Caki2 (cell line): ENCODE data around the gene DCAF8. TPM values are rescaled to one million over a fixed set of nuclear protein-coding genes. Genes with fewer than 3 reads are reported as not detected.

ENCODE experiments used
- DNase-seq: peaks from one replicate; pipeline ENCODE4 v3.0.0-alpha.2; 2015; ENCODE audit warnings: low read depth
- in situ Hi-C: cut with HindIII; loops from 2 replicates; pipeline ENCODE4 v1.10.0; 2016; ENCODE audit warnings: low sequenced_read_pairs, low pct_unique_long_range_greater_than_20kb, mixed read lengths
- total RNA-seq: library from RNA; depleted of rRNA; stranded (reverse); fragments of >200 nt; shearing (Covaris generic); gene quantifications from 2 replicates; pipeline ENCODE4 v1.2.3, GENCODE V29; 2014; ENCODE audit warnings: low replicate concordance

DCAF8 gene
- total RNA-seq, 1 experiment from 2014 or later, result 21.2 TPM

DNA sequence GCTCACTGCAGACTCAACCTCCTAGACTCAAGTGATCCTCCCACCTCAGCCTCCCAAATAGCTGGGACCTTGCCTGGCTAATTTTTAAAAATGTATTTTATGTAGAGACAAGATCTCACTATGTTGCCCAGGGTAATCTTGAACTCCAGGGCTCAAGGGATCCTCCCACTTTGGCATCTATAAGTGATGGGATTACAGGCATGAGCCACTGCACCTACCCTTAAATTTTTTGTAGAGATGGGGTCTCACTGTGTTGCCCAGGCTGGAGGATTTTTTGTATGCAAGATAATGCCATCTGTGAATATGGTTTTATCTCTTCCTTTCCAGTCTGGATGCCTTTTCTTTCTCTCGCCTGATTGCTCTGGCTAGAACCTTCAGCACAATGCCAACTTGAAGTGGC is 8.7 kb upstream of the DCAF8 start:
- DNase-seq, result no peak
- in situ Hi-C loops, result no loop called here

DNA sequence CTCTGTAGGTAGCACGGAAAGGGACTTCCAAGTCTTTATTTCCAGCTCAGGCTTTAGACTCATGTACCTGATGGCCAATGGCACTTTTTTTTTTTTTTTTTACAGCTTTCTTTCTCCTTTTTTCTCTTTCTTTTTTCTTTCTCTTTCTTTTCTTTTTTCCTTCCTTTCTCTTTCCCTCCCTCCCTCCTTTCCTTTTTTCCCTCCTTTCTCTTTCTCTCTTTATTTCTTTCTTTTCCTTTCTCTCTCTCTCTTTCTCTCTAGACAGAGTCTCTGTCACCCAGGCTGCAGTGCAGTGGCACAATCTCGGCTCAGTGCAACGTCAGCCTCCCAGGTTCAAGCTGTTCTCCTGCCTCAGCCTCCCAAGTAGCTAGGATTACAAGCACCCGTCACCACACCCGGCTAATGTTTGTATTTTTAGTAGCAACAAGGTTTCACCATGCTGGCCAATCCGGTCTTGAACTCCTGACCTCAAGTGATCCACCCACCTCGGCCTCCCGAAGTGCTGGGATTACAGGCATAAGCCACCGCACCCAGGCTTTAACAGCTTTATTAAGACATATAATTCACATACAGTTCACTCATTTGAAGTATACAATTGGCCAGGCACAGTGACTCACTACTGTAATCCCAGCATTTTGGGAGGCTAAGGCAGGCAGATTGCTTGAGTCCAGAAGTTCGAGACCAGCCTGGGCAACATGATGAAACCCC is 5.1 kb upstream of the DCAF8 start:
- in situ Hi-C loops, result no loop called here
- no peak for DNase-seq

DNA sequence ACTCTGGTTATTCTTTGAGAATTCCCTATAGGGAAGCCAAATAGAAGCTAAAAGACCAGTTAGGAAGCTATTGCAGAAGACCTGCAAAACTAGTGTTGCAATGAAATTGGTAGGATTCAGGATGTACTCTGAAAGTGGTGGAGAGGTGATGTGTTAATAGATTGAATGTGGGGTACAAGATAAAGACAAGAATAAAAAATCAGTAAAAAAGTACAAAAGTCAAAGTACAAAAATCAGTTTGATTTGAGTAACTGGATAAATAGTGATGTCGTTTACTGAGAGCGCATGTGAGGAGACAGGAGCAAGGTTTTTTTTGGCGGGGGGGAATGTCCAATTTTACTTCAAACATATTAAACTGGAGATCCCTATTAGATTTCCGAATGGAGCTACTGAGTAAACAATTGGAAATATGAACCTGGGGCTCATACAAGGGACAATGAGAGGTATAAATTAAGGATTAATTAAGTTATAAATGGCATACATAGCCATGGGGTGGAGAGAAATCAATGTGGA is 2.5 kb upstream of the DCAF8 start:
- DNase-seq, result no peak
- in situ Hi-C loops, result no loop called here

DNA sequence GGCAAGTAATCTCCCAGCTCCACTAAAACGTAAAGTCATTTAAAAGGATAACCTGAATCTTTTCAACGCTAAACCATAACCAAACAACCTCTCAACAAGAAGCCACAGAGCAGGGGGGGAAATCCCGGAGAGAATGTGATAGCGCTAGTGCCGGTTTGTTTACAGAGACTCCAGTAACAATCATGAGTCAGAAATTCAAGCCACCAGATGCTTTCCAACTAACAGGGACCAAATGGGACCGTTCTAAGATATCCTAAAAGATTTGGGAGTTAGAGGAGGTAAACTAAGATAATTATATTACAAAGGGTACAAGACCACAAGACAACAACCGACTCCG is 825 bp downstream of the DCAF8 start:
- in situ Hi-C loops, result no loop called here
- peak; percentile 77 for DNase-seq

DNA sequence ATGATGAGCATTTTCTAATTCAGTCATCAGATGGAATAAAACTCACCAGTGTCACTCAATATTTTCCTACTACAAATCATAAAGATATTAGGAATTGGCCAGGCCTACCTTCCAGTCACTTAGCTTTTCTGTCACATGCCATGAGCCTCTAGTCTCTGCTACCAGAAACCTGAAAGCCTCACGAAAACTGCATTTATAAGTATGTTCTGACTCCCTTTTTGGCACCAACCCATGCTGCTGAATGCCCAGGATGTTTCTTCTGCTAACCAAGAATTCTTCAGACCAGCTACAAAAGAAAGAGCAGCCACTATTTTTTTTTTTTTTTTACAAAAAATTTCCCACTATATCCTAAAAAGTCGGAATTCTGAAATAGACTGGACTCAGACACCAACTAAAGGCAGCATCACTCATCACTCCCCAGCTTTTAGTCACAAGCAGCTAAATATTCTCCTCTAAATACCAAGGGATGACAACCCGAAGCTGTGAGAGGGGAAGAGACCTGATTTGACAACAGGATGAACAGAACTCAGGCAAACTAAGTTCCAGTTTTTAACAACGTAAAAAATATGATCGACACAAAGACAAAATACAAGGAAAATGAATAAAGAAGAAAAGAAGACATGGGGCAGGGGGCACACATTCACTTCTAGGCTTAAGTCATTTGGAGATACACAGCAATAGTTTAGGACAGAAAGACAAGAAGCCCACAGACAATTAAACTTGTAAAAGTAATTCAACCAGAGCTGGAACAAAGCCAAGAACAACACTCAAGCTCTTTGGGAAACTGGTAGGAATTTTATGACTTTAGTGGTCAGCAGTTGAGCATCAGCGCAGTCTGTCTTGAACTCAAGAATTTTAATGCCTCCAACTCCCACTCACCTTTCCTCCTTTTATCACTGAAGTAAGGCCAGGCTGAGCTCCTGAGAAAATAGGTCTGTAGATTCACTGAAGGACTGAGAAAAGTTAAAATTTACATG is 1.7 kb downstream of the DCAF8 start:
- peak; percentile 74 for DNase-seq
- in situ Hi-C loops, result no loop called here

DNA sequence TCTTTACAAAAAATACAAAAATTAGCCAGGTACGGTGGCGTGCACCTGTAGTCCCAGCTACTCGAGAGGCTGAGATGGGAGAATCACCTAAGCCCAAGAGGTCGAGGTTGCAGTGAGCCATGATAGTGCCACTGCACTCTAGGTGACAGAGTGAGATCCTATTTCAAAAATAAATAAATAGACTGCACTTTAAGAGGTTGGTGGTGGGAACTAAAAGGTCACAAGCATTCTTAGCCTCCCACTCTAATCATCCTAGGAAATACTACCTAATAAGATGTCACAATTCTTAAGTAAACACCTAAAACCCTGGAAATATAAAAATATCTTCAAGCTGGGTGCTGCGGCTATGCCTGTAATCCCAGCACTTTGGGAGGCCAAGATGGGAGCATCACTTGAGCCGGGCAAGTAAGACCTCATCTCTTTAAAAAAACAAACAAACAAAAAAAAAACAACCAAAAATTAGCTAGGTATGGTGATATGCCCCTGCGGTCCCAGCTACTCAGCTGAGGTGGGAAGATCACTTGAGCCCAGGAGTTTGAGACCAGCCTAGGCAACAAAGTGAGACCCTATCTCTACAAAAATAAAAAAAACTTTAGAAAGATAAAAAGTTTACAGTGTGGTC is 4.1 kb downstream of the DCAF8 start:
- in situ Hi-C loops, result no loop called here

DNA sequence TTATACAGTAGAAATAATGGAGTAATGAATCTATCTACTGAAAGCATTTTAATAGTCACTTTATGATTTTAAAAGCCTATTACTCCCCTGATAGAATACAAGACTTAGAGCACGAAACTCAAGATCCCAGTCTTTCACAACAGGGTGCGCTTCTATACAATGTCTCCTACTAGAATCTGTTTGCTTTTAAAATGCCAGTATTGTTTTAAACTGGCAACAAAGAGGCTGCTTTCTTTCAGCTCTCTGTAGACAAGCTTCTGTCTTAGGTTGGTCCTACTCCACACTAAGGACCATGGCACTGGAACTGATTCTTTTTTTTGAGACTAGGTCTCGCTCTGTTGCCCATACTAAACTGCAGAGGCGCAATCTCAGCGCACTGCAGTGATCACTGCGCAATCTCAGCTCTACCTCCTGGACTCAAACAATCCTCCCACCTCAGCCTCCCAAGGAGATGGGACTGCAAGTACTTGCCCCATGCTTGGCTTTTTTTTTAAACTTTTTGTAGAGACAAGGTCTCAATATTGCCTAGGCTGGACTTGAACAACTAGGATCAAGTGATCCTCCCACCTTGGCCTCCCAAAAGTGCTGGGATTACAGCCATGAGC is 4.8 kb downstream of the DCAF8 start:
- no peak for DNase-seq
- in situ Hi-C loops, result no loop called here

More for the DNA sequence above, 4.1 kb downstream of the DCAF8 start:
- DNase-seq, result no peak

DNA sequence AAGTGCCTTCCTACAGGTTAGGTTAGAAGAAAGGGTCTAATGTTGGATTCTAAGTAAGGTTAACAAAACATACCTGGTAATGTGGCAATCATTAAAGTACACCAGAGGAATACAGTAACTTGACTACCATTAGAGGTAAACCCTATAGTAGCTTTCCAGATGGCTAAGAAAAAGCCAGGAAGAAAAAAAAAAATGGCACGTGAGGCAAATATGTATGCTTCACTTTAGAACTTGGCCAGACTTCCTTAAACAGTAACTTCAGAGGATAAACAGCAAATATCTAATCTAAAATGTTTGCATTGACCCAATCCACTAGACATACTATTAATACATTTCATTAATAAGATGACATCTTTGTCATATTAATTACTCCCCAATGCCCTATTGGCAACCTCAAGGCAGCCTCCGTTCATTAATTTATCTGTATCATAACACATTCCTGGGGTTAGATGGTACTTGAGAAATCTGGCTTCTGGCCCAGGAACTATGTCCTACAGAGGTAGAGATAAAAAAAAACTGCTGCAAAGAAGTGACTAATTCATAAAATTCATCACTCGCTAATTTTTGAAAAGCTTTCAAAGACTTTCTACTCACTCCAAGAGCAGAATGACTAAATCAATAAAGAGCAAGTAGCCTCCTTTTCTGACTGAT is 5.8 kb downstream of the DCAF8 start:
- in situ Hi-C loops, result no loop called here
- peak; percentile 23 for DNase-seq

DNA sequence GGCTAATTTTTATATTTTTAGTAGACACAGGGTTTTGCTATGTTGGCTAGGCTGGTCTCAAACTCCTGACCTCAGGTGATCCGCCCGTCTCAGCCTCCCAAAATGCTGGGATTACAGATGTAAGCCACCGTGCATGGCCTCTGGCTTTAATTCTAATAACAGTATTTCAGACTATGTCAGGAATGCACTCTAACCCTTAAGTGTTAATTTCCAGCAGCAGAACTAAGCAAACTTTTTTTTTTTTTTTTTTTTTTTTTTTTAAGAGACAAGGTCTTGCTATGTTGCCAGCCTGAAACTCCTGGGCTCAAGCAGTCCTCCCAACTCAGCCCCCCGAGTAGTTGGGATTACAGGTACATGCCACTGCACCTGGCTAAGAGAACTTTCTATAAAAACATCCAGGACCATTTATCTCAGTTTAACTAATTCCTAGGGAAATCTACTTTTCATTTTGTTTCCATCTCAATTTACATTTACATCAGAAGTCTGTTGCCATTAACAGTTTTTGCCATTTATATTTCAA is 6.5 kb downstream of the DCAF8 start:
- in situ Hi-C loops, result no loop called here
- DNase-seq, result no peak

DNA sequence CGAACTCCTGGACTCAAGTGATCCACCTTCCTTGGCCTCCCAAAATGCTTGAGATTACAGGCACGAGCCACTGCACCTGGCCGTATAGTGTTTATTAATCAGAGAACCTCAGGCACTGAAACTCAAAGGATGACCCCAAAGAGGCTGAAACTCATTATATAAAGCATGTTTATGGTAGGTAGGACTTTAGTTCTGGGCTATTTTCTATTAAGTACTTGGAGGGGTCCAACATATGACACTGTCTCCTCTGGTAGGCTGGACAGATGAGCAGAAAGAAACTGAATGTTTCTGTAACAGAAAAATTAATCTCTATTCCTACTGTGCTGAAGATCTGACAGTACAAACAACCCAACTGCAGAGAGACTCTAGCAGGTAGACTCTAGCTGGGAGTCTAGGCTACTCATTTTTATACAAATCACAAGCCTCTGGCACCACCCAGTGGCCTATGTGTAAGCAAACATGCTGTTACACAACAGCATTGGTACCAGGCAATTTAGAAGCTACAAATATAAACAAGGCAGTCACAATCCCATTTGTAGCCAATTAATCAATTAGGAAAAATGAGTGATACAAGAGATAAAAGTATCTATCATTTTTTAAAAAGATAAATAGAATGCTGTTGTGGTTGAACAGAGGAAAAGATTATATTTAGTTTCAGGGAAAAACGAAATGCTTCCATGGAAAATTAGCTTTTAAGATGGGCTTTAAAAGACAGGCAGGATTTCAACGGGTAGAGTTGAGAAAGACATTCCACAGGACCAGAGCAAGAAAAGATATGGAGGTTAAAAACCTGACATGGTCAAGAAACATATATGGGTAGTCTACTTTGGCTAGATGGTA is 10.4 kb downstream of the DCAF8 start:
- in situ Hi-C loops, result no loop called here
- peak; percentile 34 for DNase-seq

DNA sequence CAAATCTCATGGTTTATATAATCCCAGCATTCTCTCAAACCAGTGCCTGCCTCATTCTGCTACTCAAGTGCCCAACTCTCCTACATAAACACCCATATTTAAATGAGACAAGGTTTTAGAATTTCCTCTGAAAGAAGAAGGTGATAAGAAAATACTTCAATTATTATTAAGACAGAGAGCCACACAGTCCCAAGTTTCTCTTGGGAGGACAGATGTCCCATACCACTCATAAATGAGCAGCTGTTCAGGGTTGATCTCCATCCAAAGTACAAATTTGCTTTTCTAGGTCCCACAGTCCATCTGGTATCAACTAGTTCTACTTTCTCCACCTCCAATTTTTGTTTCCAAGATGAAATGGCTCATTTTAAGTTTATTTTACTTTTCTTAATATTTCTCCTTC is 11.3 kb downstream of the DCAF8 start:
- in situ Hi-C loops, result no loop called here
- DNase-seq, result no peak

DNA sequence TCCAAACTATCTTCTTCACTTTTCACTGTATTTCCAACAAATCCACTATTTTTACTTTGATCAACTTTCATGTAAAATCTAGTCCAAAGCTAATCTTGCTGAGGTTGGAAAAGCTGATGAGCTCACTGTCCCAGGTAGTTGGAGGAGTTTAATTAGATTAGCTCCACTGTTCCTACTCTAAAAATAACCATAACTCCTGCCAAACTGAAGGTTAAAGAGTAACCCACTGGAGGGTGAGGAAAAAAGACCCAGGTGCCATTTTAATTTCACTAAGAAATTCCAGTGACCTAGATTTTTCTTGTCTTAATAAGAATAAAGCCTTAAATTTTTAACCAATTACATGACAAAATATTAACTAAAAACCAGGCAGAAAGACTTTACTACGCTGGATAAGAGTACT is 15.3 kb downstream of the DCAF8 start:
- in situ Hi-C loops, result no loop called here
- DNase-seq, result no peak

DNA sequence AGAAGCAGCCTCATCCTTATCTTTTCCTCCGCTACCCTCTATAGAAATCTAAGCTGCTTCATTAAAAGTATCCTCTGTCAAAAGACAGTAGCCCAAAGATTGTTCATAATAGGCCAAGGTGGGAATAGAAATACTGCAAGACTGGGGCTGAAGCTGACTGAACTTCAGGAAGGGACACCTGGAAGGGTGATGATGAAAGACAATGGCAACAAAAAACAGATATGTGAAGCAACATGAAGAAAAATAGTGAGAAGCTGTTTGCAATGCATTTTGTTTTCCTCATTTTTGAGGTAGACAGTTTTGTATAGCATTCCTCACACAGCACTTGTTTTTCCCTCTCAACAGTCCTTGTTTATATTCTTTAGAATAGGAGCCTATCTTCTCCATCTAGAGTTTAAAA is 16.9 kb downstream of the DCAF8 start:
- in situ Hi-C loops, result no loop called here
- DNase-seq, result no peak

DNA sequence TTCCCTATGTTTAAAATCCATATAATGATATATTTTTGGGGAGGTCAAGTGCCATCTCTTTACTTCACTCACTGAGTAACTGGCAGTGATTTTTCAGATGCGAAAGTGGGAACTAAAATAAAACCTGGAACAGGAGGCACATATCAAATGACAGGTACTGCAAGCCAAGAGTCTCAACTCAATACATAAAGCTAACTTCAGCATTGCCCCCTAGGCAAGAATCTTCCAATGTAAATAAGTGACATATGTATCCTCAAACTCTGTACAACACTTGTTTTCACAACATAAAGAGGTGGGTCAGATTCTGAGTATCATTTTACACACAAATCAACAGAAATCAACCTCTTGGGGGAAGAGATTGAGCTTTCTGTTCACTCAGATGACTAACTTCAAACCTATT is 18.1 kb downstream of the DCAF8 start:
- in situ Hi-C loops, result no loop called here

DNA sequence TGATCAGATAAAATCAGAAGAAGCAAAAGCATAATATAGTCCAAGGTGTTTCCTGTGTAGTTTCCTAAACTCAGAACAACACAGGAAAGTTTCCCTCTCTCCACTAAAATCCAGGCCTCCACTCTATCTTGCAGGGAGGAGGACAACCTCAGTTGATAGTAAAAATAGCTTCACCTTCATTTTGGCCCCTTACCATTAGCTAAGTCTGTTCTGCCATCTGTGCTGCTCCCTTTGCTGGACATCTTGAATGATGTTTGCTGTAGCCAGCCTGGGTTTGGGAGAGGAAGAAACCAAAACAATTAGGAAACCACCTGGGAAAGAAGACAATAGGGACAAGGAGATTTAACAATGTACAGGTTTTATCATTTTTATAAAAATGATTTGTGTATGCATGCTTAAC is 18.6 kb downstream of the DCAF8 start:
- DNase-seq, result no peak
- in situ Hi-C loops, result no loop called here

More for the DNA sequence above, 18.1 kb downstream of the DCAF8 start:
- DNase-seq, result no peak

DNA sequence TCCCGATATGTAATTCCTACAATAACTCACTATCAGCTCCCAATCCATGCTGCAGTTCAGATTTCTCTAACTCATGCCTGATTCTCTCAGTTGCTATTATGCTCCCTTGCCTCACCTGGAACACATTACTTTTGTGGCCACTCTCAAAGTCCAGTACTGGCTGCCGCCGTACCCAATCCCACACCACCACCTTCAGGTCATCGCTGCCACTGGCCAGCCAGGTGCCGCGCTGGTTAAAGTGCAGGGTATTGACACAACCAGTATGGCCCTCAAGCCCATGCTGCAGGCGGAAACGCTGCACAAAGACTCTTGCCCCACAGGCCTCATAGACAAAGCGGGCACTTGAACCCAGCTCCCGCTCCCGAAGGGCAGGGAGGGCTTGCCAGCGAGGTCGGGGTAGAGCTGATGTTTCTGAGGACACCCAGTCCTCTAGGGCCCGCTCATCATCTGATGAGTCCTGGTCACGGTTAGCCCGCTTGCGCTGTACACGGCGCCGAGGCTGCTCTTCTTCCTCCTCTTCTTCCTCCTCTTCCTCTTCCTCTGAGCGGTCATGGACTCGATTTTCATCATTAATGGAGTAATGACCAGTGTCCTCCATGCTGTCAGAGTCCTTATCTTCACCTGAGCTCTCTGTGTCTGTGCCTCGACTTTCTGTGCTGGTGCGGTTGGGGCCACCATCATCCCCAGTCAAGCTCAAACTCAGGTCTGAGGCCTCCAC is 22.6 kb downstream of the DCAF8 start:
- in situ Hi-C loops, result no loop called here
- no peak for DNase-seq

DNA sequence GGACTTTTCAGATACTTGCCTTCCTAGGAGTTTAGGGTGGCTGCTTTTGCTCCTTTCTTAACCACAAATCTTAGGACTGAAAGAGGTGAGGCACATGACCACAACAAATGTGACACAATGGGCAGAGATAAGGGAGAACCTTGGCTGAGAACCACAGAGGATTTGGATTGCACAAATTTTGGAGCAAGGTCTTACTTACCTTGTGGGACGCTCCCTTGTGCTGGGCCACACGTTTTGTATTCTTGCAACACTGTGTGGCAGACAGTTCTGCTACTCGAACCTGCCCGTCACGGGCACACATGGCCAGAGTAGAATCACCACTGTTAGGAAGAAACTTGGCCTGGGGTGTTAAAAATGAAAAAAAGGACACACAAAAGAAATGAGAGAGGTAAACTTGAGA is 23.9 kb downstream of the DCAF8 start:
- in situ Hi-C loops, result no loop called here
- DNase-seq, result no peak
